K562 (cell line): Measurements from ENCODE around the gene RNF207. TPM values are rescaled to one million over a fixed set of nuclear protein-coding genes. Genes with fewer than 3 reads are reported as not detected.

Experiments used
- ATAC-seq: fragments of 200-7000 bp; cut with Tn5 transposase; 3 replicates; pipeline ENCODE4 v1.9.1; 2020; ENCODE audit warnings: moderate library complexity
- BruUV-seq: library from RNA; stranded (reverse); fragments of 400-500 nt; replicated peaks from 2 replicates; lab custom pipeline; 2021; lab: Mats Ljungman, UMichigan
- CTCF ChIA-PET: fragments of 300-600 bp; formaldehyde crosslinking; extraction: SDS; loops from one replicate; lab custom pipeline; 2021; ENCODE audit warnings: low intra/inter-chr PET ratio; lab: Yijun Ruan, JAX
- POLR2A ChIA-PET: fragments of 300-600, 350-650 bp; sonication (Branson Sonifier 250); formaldehyde crosslinking; extraction: SDS; loops from one replicate; lab custom pipeline; 2021; ENCODE audit warnings: antibody characterized with exemption, inconsistent platforms; lab: Yijun Ruan, JAX
- DNase-seq, 4 experiments: peaks; one replicate each; pipeline versions ENCODE4 v3.0.0 to v3.0.0-alpha.2; 2011 to 2018; ENCODE audit warnings: low spot score in 3 of 4, mixed read lengths in 3 of 4; ENCODE audit errors: extremely low read depth in 1 of 4
- FAIRE-seq: peaks from 2 replicates; lab custom pipeline; 2011; peaks lifted over from hg19 to GRCh38; lab: Jason Lieb, UNC
- H2AFZ ChIP-seq: 2 replicates; pipeline ENCODE4 v1.6.0; 2011; ENCODE audit warnings: low read depth, low read length, control low read depth, inconsistent platforms
- H3K27ac ChIP-seq: fragments of 200-600 bp; 3 replicates; pipeline ENCODE4 v1.8.0; 2011; ENCODE audit warnings: low read depth, mild to moderate bottlenecking, control low read depth, inconsistent platforms, low read length, moderate library complexity, mixed read lengths; ENCODE audit errors: extremely low read depth
- H3K27me3 ChIP-seq, 2 experiments: fragments of 300-600 bp in 1 of 2; 2 replicates in 1 of 2; 3 replicates in 1 of 2; pipeline versions ENCODE4 v1.6.0 to v1.8.0; 2011; ENCODE audit warnings: inconsistent platforms in 2 of 2, low read length in 2 of 2, mild to moderate bottlenecking in 1 of 2, mixed read lengths in 1 of 2, moderate library complexity in 1 of 2; ENCODE audit not compliant: control insufficient read depth in 2 of 2, insufficient read depth in 2 of 2
- H3K36me3 ChIP-seq: fragments of 300-600 bp; 3 replicates; pipeline ENCODE4 v1.8.0; 2011; ENCODE audit warnings: mild to moderate bottlenecking, low read length, inconsistent platforms; ENCODE audit not compliant: control insufficient read depth, insufficient read depth
- H3K4me1 ChIP-seq, 2 experiments: fragments of 200-600 bp in 1 of 2; replicated peaks in 1 of 2; 2 replicates in 1 of 2; 3 replicates in 1 of 2; pipeline versions ENCODE4 v1.5.1 to v1.8.0; 2011; ENCODE audit warnings: inconsistent platforms in 2 of 2, low read length in 2 of 2, mild to moderate bottlenecking in 1 of 2, mixed read lengths in 1 of 2, moderate library complexity in 1 of 2; ENCODE audit not compliant: control insufficient read depth in 2 of 2, insufficient read depth in 2 of 2
- H3K4me2 ChIP-seq: 2 replicates; pipeline ENCODE4 v1.6.1; 2011; ENCODE audit warnings: low read length, control low read depth, inconsistent platforms, mixed read lengths; ENCODE audit not compliant: insufficient read depth
- H3K4me3 ChIP-seq: fragments of 200-600 bp; sonication (generic), shearing (Covaris generic); 2 replicates; pipeline ENCODE4 v1.5.1; 2016; ENCODE audit warnings: control low read depth, inconsistent platforms
- H3K79me2 ChIP-seq: fragments of 200-600 bp; 3 replicates; pipeline ENCODE4 v1.8.0; 2011; ENCODE audit warnings: low read length, inconsistent platforms; ENCODE audit not compliant: control insufficient read depth, insufficient read depth
- H3K9ac ChIP-seq, 2 experiments: 2 replicates each; pipeline versions ENCODE4 v1.6.0 to v1.6.1; 2011; ENCODE audit warnings: low read depth in 2 of 2, low read length in 2 of 2, control low read depth in 1 of 2, inconsistent platforms in 1 of 2, mild to moderate bottlenecking in 1 of 2, mixed read lengths in 1 of 2; ENCODE audit not compliant: insufficient read depth in 1 of 2
- H3K9me1 ChIP-seq: one replicate; pipeline ENCODE4 v1.6.0; 2011; ENCODE audit warnings: inconsistent platforms, mild to moderate bottlenecking, low read length, moderate library complexity; ENCODE audit not compliant: control insufficient read depth, insufficient read depth
- H3K9me3 ChIP-seq: replicated peaks from 2 replicates; pipeline ENCODE4 v1.5.1; 2011; ENCODE audit warnings: low read depth, low read length, inconsistent platforms; ENCODE audit not compliant: control insufficient read depth, insufficient read depth
- H4K20me1 ChIP-seq: replicated peaks from 2 replicates; pipeline ENCODE4 v1.6.1; 2011; ENCODE audit warnings: low read length, inconsistent platforms, mixed read lengths; ENCODE audit not compliant: control insufficient read depth, insufficient read depth
- NFIC ChIP-seq: fragments of 450-650 bp; IDR thresholded peaks from 2 replicates; pipeline ENCODE4 v1.6.1; 2017; ENCODE audit warnings: mild to moderate bottlenecking, inconsistent platforms
- NFYB ChIP-seq: IDR thresholded peaks from 2 replicates; pipeline ENCODE4 v1.6.1; 2011; ENCODE audit warnings: mild to moderate bottlenecking, moderate library complexity; ENCODE audit not compliant: insufficient read length; ENCODE audit errors: extremely low read depth
- PRDM10 ChIP-seq: fragments of 450-650 bp; IDR thresholded peaks from 2 replicates; pipeline ENCODE4 v1.6.1; 2018; ENCODE audit not compliant: partially characterized antibody
- SREBF2 ChIP-seq: sonication (generic); formaldehyde crosslinking; IDR thresholded peaks from 2 replicates; pipeline ENCODE4 v1.4.0; 2020; ENCODE audit warnings: mild to moderate bottlenecking, missing genetic modification reagents
- ZFP91 ChIP-seq: sonication (generic); formaldehyde crosslinking; IDR thresholded peaks from 2 replicates; pipeline ENCODE4 v1.8.0; 2022; ENCODE audit warnings: mild to moderate bottlenecking, missing genetic modification reagents
- ZNF274 ChIP-seq: IDR thresholded peaks from 2 replicates; pipeline ENCODE4 v1.6.1; 2011; ENCODE audit warnings: low read depth, mild to moderate bottlenecking, low read length, moderate library complexity, borderline replicate concordance
- WGBS: fragments of 100-300 bp; shearing (Covaris generic); methylation state at CpG from one replicate; pipeline ENCODE4 v1.1.6; 2016; ENCODE audit warnings: low coverage, mixed read lengths; ENCODE audit not compliant: insufficient coverage; ENCODE audit errors: missing lambda C conversion rate; 5-methylcytosine and 5-hydroxymethylcytosine counted together
- in situ Hi-C: fragments of 300-500 bp; cut with MboI; formaldehyde crosslinking; loops from 4 replicates; pipeline ENCODE4 v1.15.0; 2018; ENCODE audit warnings: inconsistent platforms, mixed read lengths
- intact Hi-C: fragments of 100-400 bp; cut with micrococcal nuclease; formaldehyde crosslinking; loops from 2 replicates; pipeline ENCODE4 v1.14.2; 2022
- polyA plus RNA-seq, 8 experiments: library from polyadenylated mRNA; depleted of rRNA in 4 of 8; stranded (reverse) in 5 of 8; unstranded in 3 of 8; fragments of >200 nt; fragmentation: Nextera tagmentation in 2 of 8; fragmentation: Illumina TruSeq in 1 of 8; extraction: Ambion mirVana in 2 of 8; extraction: Trizol in 1 of 8; gene quantifications; 2 replicates each; pipeline versions ENCODE4 v1.2.1 to v1.2.3, GENCODE V29; 2011 to 2014; ENCODE audit warnings: inconsistent platforms in 1 of 8, missing spikeins in 1 of 8
- total RNA-seq, 7 experiments: library from RNA; depleted of rRNA in 6 of 7; stranded (reverse); fragments of >200 nt in 6 of 7; fragmentation: Illumina TruSeq in 2 of 7; extraction: Trizol in 2 of 7; gene quantifications; 2 replicates each; pipeline versions ENCODE4 v1.2.1 to v1.2.3, GENCODE V29; 2011 to 2021; ENCODE audit warnings: low replicate concordance in 1 of 7

Gene RNF207
- total and polyA plus RNA-seq, 9 of the 15 experiments (the other 6 are each of a cell fraction or from before 2014, with no cell fraction given) = 2.7 to 30.6 (median 12.9) TPM

- H3K4me2 ChIP-seq = no peak overlapping the region
- DNase-seq (no peak), FAIRE-seq (no peak), ATAC-seq (no peak)
- peaks cover 3% of the 10 kb centered on the region for H3K9me1 ChIP-seq
- intact Hi-C loops = no loop called here
- H3K4me1 ChIP-seq = peaks cover 0 to 7% of the 10 kb centered on the region in 2 experiments; a peak in 2 of 5 replicates
- POLR2A ChIA-PET = no interaction called here
- no peaks in the 10 kb centered on the region for H3K36me3 ChIP-seq
- H3K9ac ChIP-seq = no peak overlapping the region
- CTCF ChIA-PET = no interaction called here
- peaks cover 56 to 91% of the 10 kb centered on the region in 2 experiments for H3K27me3 ChIP-seq
- H4K20me1 ChIP-seq = peaks cover 64% of the 10 kb centered on the region
- H2AFZ ChIP-seq = no peak overlapping the region
- H3K4me3 ChIP-seq = no peak overlapping the region
- H3K27ac ChIP-seq = no peak overlapping the region
- in situ Hi-C loops = no loop called here
- no peak for TF ChIP-seq NFIC
- no peak for TF ChIP-seq SREBF2 (CRISPR knock-in tag)
- no peak for TF ChIP-seq ZFP91 (CRISPR knock-in tag)
- TF ChIP-seq PRDM10 = no peak
- TF ChIP-seq ZNF274 = no peak
- no peak for TF ChIP-seq NFYB
- no TSS peak for BruUV-seq
- H3K9me3 ChIP-seq = no peaks in the 10 kb centered on the region
- no peaks in the 10 kb centered on the region for H3K79me2 ChIP-seq
- WGBS = 0% methylated on average over 7 of the region's 7 CpGs
Measured at GRCh38 chr1:6165027-6165426, 40.9 kb upstream of the RNF207 start.
